HG02870 (cell line): ENCODE measurements around the gene DSCAM.
"Not testable (repeated sequence)": the region's sequence is repeated elsewhere in the genome, so short reads cannot be mapped to it uniquely, and the experiment has no call there.

ENCODE experiments used
- ATAC-seq: cut with Tn5 transposase; IDR thresholded peaks from one replicate; pipeline ENCODE4 v1.9.1; 2021; ENCODE audit warnings: mild to moderate bottlenecking, moderate library complexity; ENCODE audit not compliant: unreplicated experiment

DSCAM gene

GRCh38 chr21:40270047-40270446, 576.9 kb downstream of the DSCAM start:
- no peak for ATAC-seq

- ATAC-seq, result no peak
Measured at GRCh38 chr21:40269239-40269638, 577.7 kb downstream of the DSCAM start.

GRCh38 chr21:40258456-40258855, 588.5 kb downstream of the DSCAM start:
- ATAC-seq, result not testable (repeated sequence)

GRCh38 chr21:40257342-40257741, 589.6 kb downstream of the DSCAM start:
- no peak for ATAC-seq

GRCh38 chr21:40255518-40256444, 591.2 kb downstream of the DSCAM start:
- no peak for ATAC-seq

GRCh38 chr21:40254540-40255465, 592.2 kb downstream of the DSCAM start:
- ATAC-seq, result no peak

GRCh38 chr21:40253112-40253511, 593.8 kb downstream of the DSCAM start:
- ATAC-seq, result no peak

GRCh38 chr21:40250514-40251294, 596.3 kb downstream of the DSCAM start:
- no peak for ATAC-seq

- ATAC-seq, result no peak
Measured at GRCh38 chr21:40244981-40245380, 602.0 kb downstream of the DSCAM start.

- no peak for ATAC-seq
Measured at GRCh38 chr21:40243685-40244084, 603.3 kb downstream of the DSCAM start.

GRCh38 chr21:40242586-40243265, 604.2 kb downstream of the DSCAM start:
- no peak for ATAC-seq

GRCh38 chr21:40235528-40235927, 611.4 kb downstream of the DSCAM start:
- no peak for ATAC-seq

GRCh38 chr21:40231979-40232378, 615.0 kb downstream of the DSCAM start:
- no peak for ATAC-seq

- no peak for ATAC-seq
Measured at GRCh38 chr21:40227096-40227495, 619.9 kb downstream of the DSCAM start.

GRCh38 chr21:40215941-40216340, 631.0 kb downstream of the DSCAM start:
- no peak for ATAC-seq

- ATAC-seq, result no peak
Measured at GRCh38 chr21:40210251-40210650, 636.7 kb downstream of the DSCAM start.

GRCh38 chr21:40208948-40209345, 638.0 kb downstream of the DSCAM start:
- ATAC-seq, result no peak

- no peak for ATAC-seq
Measured at GRCh38 chr21:40208206-40208947, 638.6 kb downstream of the DSCAM start.

GRCh38 chr21:40200946-40201345, 646.0 kb downstream of the DSCAM start:
- no peak for ATAC-seq

- no peak for ATAC-seq
Measured at GRCh38 chr21:40200126-40200525, 646.8 kb downstream of the DSCAM start.
